Heart left ventricle (tissue), 16 donors: ENCODE data around the gene ITGBL1. TPM values are rescaled to one million over a fixed set of nuclear protein-coding genes. Genes with fewer than 3 reads are reported as not detected.

Experiments
- ATAC-seq, 4 donors: fragments of 200-7000 bp; cut with Tn5 transposase; one replicate each; pipeline ENCODE4 v1.9.1; 2020 to 2022; ENCODE audit warnings: moderate library complexity in 4 of 4, mild to moderate bottlenecking in 3 of 4, moderate number of reproducible peaks in 1 of 4
- DNase-seq, 5 donors: peaks; one replicate each; pipeline ENCODE4 v3.0.0-alpha.2; 2020
- H3K27ac ChIP-seq, 12 donors: fragments of 200-600 bp; sonication (generic) in 4 of 12; one replicate each; pipeline versions ENCODE4 v1.5.0 to v1.8.0; 2016 to 2022; ENCODE audit warnings: mild to moderate bottlenecking in 2 of 12
- H3K27me3 ChIP-seq, 9 donors: fragments of 200-600 bp; sonication (generic) in 2 of 9; one replicate each; pipeline versions ENCODE4 v1.5.1 to v1.8.0; 2016 to 2022; ENCODE audit warnings: mild to moderate bottlenecking in 3 of 9
- H3K36me3 ChIP-seq, 9 donors: fragments of 200-600 bp; sonication (generic) in 2 of 9; one replicate each; pipeline versions ENCODE4 v1.5.0 to v1.8.0; 2018 to 2022; ENCODE audit warnings: mild to moderate bottlenecking in 2 of 9
- H3K4me1 ChIP-seq, 12 donors: fragments of 200-600 bp; sonication (generic) in 4 of 12; one replicate each; pipeline versions ENCODE4 v1.5.0 to v1.8.0; 2016 to 2022; ENCODE audit warnings: mild to moderate bottlenecking in 3 of 12
- H3K4me3 ChIP-seq, 12 donors: fragments of 200-600 bp; sonication (generic) in 4 of 12; one replicate each; pipeline versions ENCODE4 v1.5.0 to v1.8.0; 2017 to 2022; ENCODE audit warnings: mild to moderate bottlenecking in 9 of 12, moderate library complexity in 4 of 12
- H3K9me3 ChIP-seq, 12 donors: fragments of 200-600 bp; sonication (generic) in 4 of 12; one replicate each; pipeline versions ENCODE4 v1.5.0 to v1.8.0; 2016 to 2022; ENCODE audit warnings: mild to moderate bottlenecking in 1 of 12
- POLR2A ChIP-seq, 2 donors: fragments of 450-650 bp; IDR thresholded peaks; one replicate each; pipeline ENCODE4 v1.6.1; 2017; ENCODE audit warnings: antibody characterized with exemption in 2 of 2, mild to moderate bottlenecking in 2 of 2, moderate library complexity in 2 of 2
- WGBS, 4 donors: extraction: QIAGEN DNeasy Blood & Tissue Kit in 2 of 4; methylation state at CpG; one replicate each; pipeline versions ENCODE4 v1.1.5 to v1.1.7; 2013 to 2018; 5-methylcytosine and 5-hydroxymethylcytosine counted together
- intact Hi-C, 10 donors: fragments of 100-400 bp; cut with DNase I; formaldehyde crosslinking; loops; one replicate each; pipeline versions ENCODE4 v1.11.1 to v1.14.2; 2022
- polyA plus RNA-seq, 2 donors: library from polyadenylated mRNA; stranded (reverse); fragments of 200-250 nt; gene quantifications; one replicate each; pipeline ENCODE4 v1.2.3, GENCODE V29; 2013
- total RNA-seq, 9 donors: library from RNA; depleted of rRNA in 2 of 9; stranded (reverse); fragments of >200 nt in 2 of 9; fragmentation: NEBNext Ultra II Directional in 3 of 9; extraction: Animal tissue kit (Norgen Biotek cat#: 25700) in 3 of 9; gene quantifications; one replicate each; pipeline versions ENCODE4 v1.1.0 to v1.2.4, GENCODE V29; 2016 to 2023
- TF ChIP-seq, protein P1 (sequence below), 12 donors: fragments of 200-600 bp; sonication (generic) in 4 of 12; IDR thresholded peaks; one replicate each; pipeline versions ENCODE4 v1.5.0 to v1.8.0; 2018 to 2022; ENCODE audit warnings: antibody characterized with exemption in 12 of 12, mild to moderate bottlenecking in 5 of 12
- donor health status: ischemic (EF 13 %, LVEDD 7.1; RV severe dilation, severe dysfunction).
- donor health status: healthy with polysubstance abuse.
- donor health status: DM: no; HTN: yes; CAD: no.
- donor health status: DM: no; HTN: no; CAD: no.
- donor health status: ischemic (EF 25% LVEDD 6.9; RV normal size, moderate dysfunction).
- donor health status: ischemic (EF 25% LVEDD 5.7; RV mildly dilated, moderate dysfunction).
- donor health status: healthy.
- donor health status: DM: yes; HTN: yes; CAD: no.
- donor health status: ischemic (EF 35%, LVEDD 5.7; RV mildly dilated, moderate dysfunction).
- donor health status: nonischemic (EF 11% LVEDD 7.7; RV severe dilation, severe dysfunction).
- donor health status: DM: yes; HTN: yes; CAD: no.
- donor health status: PGD.
- donor health status: ischemic (EF 29% LVEDD 5.4; RV normal size, mild dysfunction).
- donor health status: nonischemic (EF 23%, LVEDD 6.1; RV moderate dilation, normal function).

ITGBL1 gene
- total and polyA plus RNA-seq, 11 donors = 0.15 to 5.9 (median 2.5) TPM

- 82 to 91% (median 84%) methylated on average over 3 of the region's 3 CpGs for WGBS, 4 donors
- no peak for TF ChIP-seq POLR2A (IDR thresholded peaks at IDR 0.05)
- TF ChIP-seq, protein P1, sequence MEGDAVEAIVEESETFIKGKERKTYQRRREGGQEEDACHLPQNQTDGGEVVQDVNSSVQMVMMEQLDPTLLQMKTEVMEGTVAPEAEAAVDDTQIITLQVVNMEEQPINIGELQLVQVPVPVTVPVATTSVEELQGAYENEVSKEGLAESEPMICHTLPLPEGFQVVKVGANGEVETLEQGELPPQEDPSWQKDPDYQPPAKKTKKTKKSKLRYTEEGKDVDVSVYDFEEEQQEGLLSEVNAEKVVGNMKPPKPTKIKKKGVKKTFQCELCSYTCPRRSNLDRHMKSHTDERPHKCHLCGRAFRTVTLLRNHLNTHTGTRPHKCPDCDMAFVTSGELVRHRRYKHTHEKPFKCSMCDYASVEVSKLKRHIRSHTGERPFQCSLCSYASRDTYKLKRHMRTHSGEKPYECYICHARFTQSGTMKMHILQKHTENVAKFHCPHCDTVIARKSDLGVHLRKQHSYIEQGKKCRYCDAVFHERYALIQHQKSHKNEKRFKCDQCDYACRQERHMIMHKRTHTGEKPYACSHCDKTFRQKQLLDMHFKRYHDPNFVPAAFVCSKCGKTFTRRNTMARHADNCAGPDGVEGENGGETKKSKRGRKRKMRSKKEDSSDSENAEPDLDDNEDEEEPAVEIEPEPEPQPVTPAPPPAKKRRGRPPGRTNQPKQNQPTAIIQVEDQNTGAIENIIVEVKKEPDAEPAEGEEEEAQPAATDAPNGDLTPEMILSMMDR (IDR thresholded peaks at IDR 0.05) = no peak
- Histone ChIP-seq H3K27ac (no peak overlapping the region), H3K4me1 (peaks cover 0 to 4% (median 0%) of the 10 kb centered on the region in 12 donors), H3K36me3 (no peaks in the 10 kb centered on the region), H3K27me3 (no peaks in the 10 kb centered on the region), H3K4me3 (no peak overlapping the region), H3K9me3 (no peaks in the 10 kb centered on the region)
- DNase-seq = no peak
- intact Hi-C loops = no loop called here
- ATAC-seq = no peak
These were observed 39.9 kb downstream of the ITGBL1 start for GRCh38 chr13:101492251-101492910.

- H3K4me1 ChIP-seq = no peaks in the 10 kb centered on the region
- WGBS, 4 donors = 48 to 75% (median 68%) methylated on average over 3 of the region's 3 CpGs
- DNase-seq (no peak), ATAC-seq (no peak)
- H3K9me3 ChIP-seq = no peaks in the 10 kb centered on the region
- no peak overlapping the region for H3K27ac ChIP-seq
- TF ChIP-seq, protein P1 (IDR thresholded peaks at IDR 0.05) = no peak
- TF ChIP-seq POLR2A (IDR thresholded peaks at IDR 0.05) = no peak
- no peak overlapping the region for H3K4me3 ChIP-seq
- no peaks in the 10 kb centered on the region for H3K36me3 ChIP-seq
- H3K27me3 ChIP-seq = no peaks in the 10 kb centered on the region
- intact Hi-C loops = no loop called here
These were observed 41.1 kb downstream of the ITGBL1 start for GRCh38 chr13:101493541-101493940.

GRCh38 chr13:101499406-101499805, 46.9 kb downstream of the ITGBL1 start:
- no peak for DNase-seq
- intact Hi-C loops = no loop called here
- no peak overlapping the region for H3K4me3 ChIP-seq
- 89 to 97% (median 91%) methylated on average over 2 of the region's 2 CpGs for whole genome bisulfite sequencing, 4 donors
- H3K36me3 ChIP-seq = no peaks in the 10 kb centered on the region
- H3K9me3 ChIP-seq = no peaks in the 10 kb centered on the region
- ATAC-seq = no peak
- TF ChIP-seq POLR2A (IDR thresholded peaks at IDR 0.05) = no peak
- TF ChIP-seq, protein P1 (IDR thresholded peaks at IDR 0.05) = no peak
- no peaks in the 10 kb centered on the region for H3K27me3 ChIP-seq
- H3K4me1 ChIP-seq = no peaks in the 10 kb centered on the region
- H3K27ac ChIP-seq = no peak overlapping the region

- ATAC-seq (no peak), DNase-seq (no peak)
- Histone ChIP-seq H3K9me3 (no peaks in the 10 kb centered on the region), H3K4me1 (no peaks in the 10 kb centered on the region), H3K36me3 (no peaks in the 10 kb centered on the region), H3K27ac (no peak overlapping the region), H3K27me3 (no peaks in the 10 kb centered on the region), H3K4me3 (no peak overlapping the region)
- TF ChIP-seq, protein P1 (IDR thresholded peaks at IDR 0.05) = no peak
- TF ChIP-seq POLR2A (IDR thresholded peaks at IDR 0.05) = no peak
- intact Hi-C loops = no loop called here
- WGBS, 4 donors = 48 to 66% (median 60%) methylated on average over 2 of the region's 2 CpGs
These were observed 50.1 kb downstream of the ITGBL1 start for GRCh38 chr13:101502618-101503017.
